ENCODE measurements around the gene NAA30.

NAA30 gene

GRCh38 chr14:57391517-57392195 lies 1.3 kb downstream of the NAA30 start:
- no peak for TF ChIP-seq TAF1 (IDR thresholded peaks at IDR 0.05; ENCODE audit: borderline replicate concordance, insufficient read depth, low read length)
- TF ChIP-seq SIN3A (IDR thresholded peaks at IDR 0.05; ENCODE audit: borderline replicate concordance, insufficient read depth, low read length), result no peak
- no peak for TF ChIP-seq POLR2AphosphoS5 (IDR thresholded peaks at IDR 0.05; ENCODE audit: low read depth, low read length)
- TF ChIP-seq, protein P1, sequence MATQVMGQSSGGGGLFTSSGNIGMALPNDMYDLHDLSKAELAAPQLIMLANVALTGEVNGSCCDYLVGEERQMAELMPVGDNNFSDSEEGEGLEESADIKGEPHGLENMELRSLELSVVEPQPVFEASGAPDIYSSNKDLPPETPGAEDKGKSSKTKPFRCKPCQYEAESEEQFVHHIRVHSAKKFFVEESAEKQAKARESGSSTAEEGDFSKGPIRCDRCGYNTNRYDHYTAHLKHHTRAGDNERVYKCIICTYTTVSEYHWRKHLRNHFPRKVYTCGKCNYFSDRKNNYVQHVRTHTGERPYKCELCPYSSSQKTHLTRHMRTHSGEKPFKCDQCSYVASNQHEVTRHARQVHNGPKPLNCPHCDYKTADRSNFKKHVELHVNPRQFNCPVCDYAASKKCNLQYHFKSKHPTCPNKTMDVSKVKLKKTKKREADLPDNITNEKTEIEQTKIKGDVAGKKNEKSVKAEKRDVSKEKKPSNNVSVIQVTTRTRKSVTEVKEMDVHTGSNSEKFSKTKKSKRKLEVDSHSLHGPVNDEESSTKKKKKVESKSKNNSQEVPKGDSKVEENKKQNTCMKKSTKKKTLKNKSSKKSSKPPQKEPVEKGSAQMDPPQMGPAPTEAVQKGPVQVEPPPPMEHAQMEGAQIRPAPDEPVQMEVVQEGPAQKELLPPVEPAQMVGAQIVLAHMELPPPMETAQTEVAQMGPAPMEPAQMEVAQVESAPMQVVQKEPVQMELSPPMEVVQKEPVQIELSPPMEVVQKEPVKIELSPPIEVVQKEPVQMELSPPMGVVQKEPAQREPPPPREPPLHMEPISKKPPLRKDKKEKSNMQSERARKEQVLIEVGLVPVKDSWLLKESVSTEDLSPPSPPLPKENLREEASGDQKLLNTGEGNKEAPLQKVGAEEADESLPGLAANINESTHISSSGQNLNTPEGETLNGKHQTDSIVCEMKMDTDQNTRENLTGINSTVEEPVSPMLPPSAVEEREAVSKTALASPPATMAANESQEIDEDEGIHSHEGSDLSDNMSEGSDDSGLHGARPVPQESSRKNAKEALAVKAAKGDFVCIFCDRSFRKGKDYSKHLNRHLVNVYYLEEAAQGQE (IDR thresholded peaks at IDR 0.05; ENCODE audit: insufficient read depth in 1 of 2, low read depth in 2 of 2, low read length in 2 of 2), result no peak
- no peak for TF ChIP-seq FOXP2 (optimal IDR thresholded peaks at IDR 0.05; ENCODE audit: borderline replicate concordance, extremely low read depth, extremely low read length, insufficient read depth)

DNA sequence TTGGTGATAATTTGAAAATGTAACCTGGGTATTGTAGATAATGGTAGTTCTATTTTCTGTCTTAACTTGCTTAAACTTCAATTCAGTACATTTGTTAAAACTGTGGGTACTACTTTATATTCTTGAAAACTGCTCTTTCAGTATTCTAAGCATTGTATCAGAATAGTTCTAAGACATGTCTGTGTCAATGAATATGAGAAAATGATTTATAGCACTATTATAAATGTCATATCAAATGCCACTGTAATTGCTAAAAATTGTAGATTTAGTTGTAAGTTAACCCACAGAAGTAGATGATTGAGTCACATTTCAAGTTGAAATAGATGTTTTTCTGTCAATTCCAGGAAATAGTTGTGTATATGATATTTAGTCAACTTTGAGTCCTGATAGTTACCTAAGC lies 2.4 kb downstream of the NAA30 start:
- TF ChIP-seq POLR2AphosphoS5 (IDR thresholded peaks at IDR 0.05; ENCODE audit: low read depth, low read length) (no peak), TAF1 (IDR thresholded peaks at IDR 0.05; ENCODE audit: borderline replicate concordance, insufficient read depth, low read length) (no peak), FOXP2 (optimal IDR thresholded peaks at IDR 0.05; ENCODE audit: borderline replicate concordance, extremely low read depth, extremely low read length, insufficient read depth) (no peak), SIN3A (IDR thresholded peaks at IDR 0.05; ENCODE audit: borderline replicate concordance, insufficient read depth, low read length) (no peak)
- TF ChIP-seq, protein P1 (IDR thresholded peaks at IDR 0.05; ENCODE audit: insufficient read depth in 1 of 2, low read depth in 2 of 2, low read length in 2 of 2), result no peak

DNA sequence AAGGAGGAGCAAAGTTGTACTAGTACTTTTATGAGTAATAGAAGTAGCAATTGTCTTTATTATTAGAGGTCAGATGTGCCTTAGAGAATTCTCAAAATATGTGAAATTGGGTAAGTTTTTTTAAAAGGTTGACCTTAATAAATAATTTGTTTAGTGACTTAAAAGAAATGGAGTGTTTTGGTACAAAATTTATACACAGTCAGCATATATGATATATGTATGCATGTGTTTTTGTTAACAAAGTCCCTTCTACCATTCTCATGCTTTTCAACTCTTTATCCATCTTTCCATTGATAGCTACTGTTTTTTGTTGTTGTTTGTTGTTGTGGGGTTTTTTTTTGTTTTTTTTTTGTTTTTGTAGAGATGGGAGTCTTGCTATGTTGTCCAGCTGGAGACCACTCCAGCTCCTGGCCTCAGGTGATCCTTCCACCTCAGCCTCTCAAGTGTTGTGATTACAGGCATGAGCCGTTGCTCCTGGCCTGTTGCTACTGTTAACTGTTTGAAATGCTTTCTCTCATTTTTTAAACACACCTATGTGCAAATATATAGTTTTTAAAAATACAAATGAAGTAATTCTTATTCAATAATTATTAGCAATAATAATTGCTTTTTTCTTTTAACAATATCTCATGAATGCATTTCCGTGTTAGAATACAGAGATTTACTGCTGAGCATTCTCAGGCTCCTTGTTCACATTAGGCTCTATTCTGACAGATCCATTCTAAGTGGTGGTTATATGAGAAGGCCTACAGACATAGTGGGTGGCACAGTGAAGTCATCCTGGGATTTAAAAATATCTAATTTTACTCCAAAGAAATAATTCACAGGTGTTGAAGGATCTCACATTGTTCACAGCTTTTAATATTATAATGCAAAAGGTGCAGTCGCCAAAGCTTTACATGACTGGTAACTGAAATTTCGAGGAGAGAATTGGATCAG lies 10.4 kb downstream of the NAA30 start:
- no peak for TF ChIP-seq FOXP2 (optimal IDR thresholded peaks at IDR 0.05; ENCODE audit: borderline replicate concordance, extremely low read depth, extremely low read length, insufficient read depth)
- TF ChIP-seq POLR2AphosphoS5 (IDR thresholded peaks at IDR 0.05; ENCODE audit: low read depth, low read length), result no peak
- TF ChIP-seq TAF1 (IDR thresholded peaks at IDR 0.05; ENCODE audit: borderline replicate concordance, insufficient read depth, low read length), result no peak
- no peak for TF ChIP-seq SIN3A (IDR thresholded peaks at IDR 0.05; ENCODE audit: borderline replicate concordance, insufficient read depth, low read length)
- TF ChIP-seq, protein P1 (IDR thresholded peaks at IDR 0.05; ENCODE audit: insufficient read depth in 1 of 2, low read depth in 2 of 2, low read length in 2 of 2), result no peak

- TF ChIP-seq TAF1 (IDR thresholded peaks at IDR 0.05; ENCODE audit: borderline replicate concordance, insufficient read depth, low read length) (no peak), SIN3A (IDR thresholded peaks at IDR 0.05; ENCODE audit: borderline replicate concordance, insufficient read depth, low read length) (no peak), FOXP2 (optimal IDR thresholded peaks at IDR 0.05; ENCODE audit: borderline replicate concordance, extremely low read depth, extremely low read length, insufficient read depth) (no peak), POLR2AphosphoS5 (IDR thresholded peaks at IDR 0.05; ENCODE audit: low read depth, low read length) (no peak)
- TF ChIP-seq, protein P1 (IDR thresholded peaks at IDR 0.05; ENCODE audit: insufficient read depth in 1 of 2, low read depth in 2 of 2, low read length in 2 of 2), result no peak
Measured at GRCh38 chr14:57401501-57401900, 11.1 kb downstream of the NAA30 start.

All from PFSK-1 (cell line).